Parathyroid adenoma (tissue), 2 donors: ENCODE measurements around the gene NLRP14.
A peak's percentile ranks its signal among the peaks of the same experiment; 100 is the strongest.

ENCODE experiments used
- H2AFZ ChIP-seq: fragments of 300-600 bp; sonication (generic); one replicate; pipeline ENCODE4 v1.7.0; 2017; ENCODE audit warnings: antibody characterized with exemption, mild to moderate bottlenecking
- H3K27ac ChIP-seq: fragments of 300-600 bp; sonication (generic); one replicate; pipeline ENCODE4 v1.7.0; 2017
- H3K27me3 ChIP-seq: fragments of 300-600 bp; sonication (generic); one replicate; pipeline ENCODE4 v1.7.0; 2017; ENCODE audit warnings: low read length; ENCODE audit not compliant: control insufficient read depth, insufficient read depth
- H3K36me3 ChIP-seq: fragments of 300-600 bp; sonication (generic); one replicate; pipeline ENCODE4 v1.7.0; 2017; ENCODE audit warnings: low read length; ENCODE audit not compliant: control insufficient read depth, insufficient read depth
- H3K4me1 ChIP-seq: fragments of 300-600 bp; sonication (generic); one replicate; pipeline ENCODE4 v1.7.0; 2017; ENCODE audit warnings: control low read depth
- H3K4me2 ChIP-seq: fragments of 300-600 bp; sonication (generic); one replicate; pipeline ENCODE4 v1.7.0; 2017; ENCODE audit warnings: low read length
- H3K4me3 ChIP-seq: fragments of 300-600 bp; sonication (generic); one replicate; pipeline ENCODE4 v1.7.0; 2017; ENCODE audit warnings: low read depth, low read length
- H3K79me2 ChIP-seq: fragments of 300-600 bp; sonication (generic); one replicate; pipeline ENCODE4 v1.7.0; 2017; ENCODE audit warnings: control low read depth
- H3K9ac ChIP-seq: fragments of 300-600 bp; sonication (generic); one replicate; pipeline ENCODE4 v1.7.0; 2017; ENCODE audit warnings: mild to moderate bottlenecking
- H3K9me3 ChIP-seq: fragments of 300-600 bp; sonication (generic); one replicate; pipeline ENCODE4 v1.7.0; 2017; ENCODE audit warnings: low read length; ENCODE audit not compliant: control insufficient read depth
- CTCF ChIP-seq: fragments of 300-600 bp; sonication (generic); IDR thresholded peaks from one replicate; pipeline ENCODE4 v1.7.0; 2017; ENCODE audit warnings: antibody characterized with exemption, mild to moderate bottlenecking
- donor health status: primary hyperparathyroidism.

NLRP14 gene

GRCh38 chr11:7016011-7016410 lies 4.3 kb upstream of the NLRP14 start:
- Histone ChIP-seq H3K27ac (no peak overlapping the region), H3K4me3 (no peak overlapping the region), H3K9ac (no peak overlapping the region), H3K4me1 (peaks cover 2% of the 10 kb centered on the region), H2AFZ (no peak overlapping the region), H3K79me2 (no peaks in the 10 kb centered on the region), H3K27me3 (no peaks in the 10 kb centered on the region), H3K9me3 (no peaks in the 10 kb centered on the region), H3K4me2 (no peak overlapping the region), H3K36me3 (no peaks in the 10 kb centered on the region)
- TF ChIP-seq CTCF, result no peak

GRCh38 chr11:7019500-7020182 lies 638 bp upstream of the NLRP14 start:
- H3K4me2 ChIP-seq, result peak overlapping the region; percentile 89
- no peaks in the 10 kb centered on the region for H3K27me3 ChIP-seq
- no peaks in the 10 kb centered on the region for H3K9me3 ChIP-seq
- peak overlapping the region; percentile 67 for H3K27ac ChIP-seq
- H3K36me3 ChIP-seq, result no peaks in the 10 kb centered on the region
- TF ChIP-seq CTCF, result no peak
- H3K4me3 ChIP-seq, result peak overlapping the region; percentile 90
- peak overlapping the region; percentile 96 for H2AFZ ChIP-seq
- H3K9ac ChIP-seq, result no peak overlapping the region
- peaks cover 2% of the 10 kb centered on the region for H3K4me1 ChIP-seq
- no peaks in the 10 kb centered on the region for H3K79me2 ChIP-seq

GRCh38 chr11:7021318-7021717 lies 1.0 kb downstream of the NLRP14 start:
- no peak overlapping the region for H3K4me2 ChIP-seq
- no peaks in the 10 kb centered on the region for H3K36me3 ChIP-seq
- no peaks in the 10 kb centered on the region for H3K79me2 ChIP-seq
- no peak overlapping the region for H3K9ac ChIP-seq
- no peaks in the 10 kb centered on the region for H3K9me3 ChIP-seq
- peaks cover 2% of the 10 kb centered on the region for H3K4me1 ChIP-seq
- H3K27ac ChIP-seq, result no peak overlapping the region
- no peak for TF ChIP-seq CTCF
- H3K27me3 ChIP-seq, result no peaks in the 10 kb centered on the region
- peak overlapping the region; percentile 96 for H2AFZ ChIP-seq
- H3K4me3 ChIP-seq, result no peak overlapping the region

GRCh38 chr11:7028141-7028540 lies 7.9 kb downstream of the NLRP14 start:
- Histone ChIP-seq H3K36me3 (no peaks in the 10 kb centered on the region), H3K4me3 (no peak overlapping the region), H3K4me1 (no peaks in the 10 kb centered on the region), H3K9ac (no peak overlapping the region), H3K79me2 (no peaks in the 10 kb centered on the region), H3K4me2 (no peak overlapping the region), H3K27me3 (no peaks in the 10 kb centered on the region), H3K9me3 (no peaks in the 10 kb centered on the region), H3K27ac (no peak overlapping the region), H2AFZ (no peak overlapping the region)
- TF ChIP-seq CTCF, result no peak

GRCh38 chr11:7030836-7031235 lies 10.6 kb downstream of the NLRP14 start:
- H3K4me3 ChIP-seq, result no peak overlapping the region
- no peak overlapping the region for H3K4me2 ChIP-seq
- TF ChIP-seq CTCF, result no peak
- H3K9ac ChIP-seq, result no peak overlapping the region
- no peak overlapping the region for H3K27ac ChIP-seq
- no peaks in the 10 kb centered on the region for H3K27me3 ChIP-seq
- no peak overlapping the region for H2AFZ ChIP-seq
- no peaks in the 10 kb centered on the region for H3K9me3 ChIP-seq
- H3K79me2 ChIP-seq, result no peaks in the 10 kb centered on the region
- H3K4me1 ChIP-seq, result no peaks in the 10 kb centered on the region
- no peaks in the 10 kb centered on the region for H3K36me3 ChIP-seq
